ENCODE data around the gene PRUNE1.

- no peak for TF ChIP-seq POLR2A (IDR thresholded peaks at IDR 0.05; ENCODE audit: low read depth, low read length)
- no peak for TF ChIP-seq POLR2AphosphoS5 (IDR thresholded peaks at IDR 0.05; ENCODE audit: low read depth, low read length)
These were observed 5.6 kb upstream of the PRUNE1 start for GRCh38 chr1:151002611-151003010.

Measured in GM12891 (cell line).